Measurements from ENCODE around the gene SYNCRIP.

The SYNCRIP gene

DNA sequence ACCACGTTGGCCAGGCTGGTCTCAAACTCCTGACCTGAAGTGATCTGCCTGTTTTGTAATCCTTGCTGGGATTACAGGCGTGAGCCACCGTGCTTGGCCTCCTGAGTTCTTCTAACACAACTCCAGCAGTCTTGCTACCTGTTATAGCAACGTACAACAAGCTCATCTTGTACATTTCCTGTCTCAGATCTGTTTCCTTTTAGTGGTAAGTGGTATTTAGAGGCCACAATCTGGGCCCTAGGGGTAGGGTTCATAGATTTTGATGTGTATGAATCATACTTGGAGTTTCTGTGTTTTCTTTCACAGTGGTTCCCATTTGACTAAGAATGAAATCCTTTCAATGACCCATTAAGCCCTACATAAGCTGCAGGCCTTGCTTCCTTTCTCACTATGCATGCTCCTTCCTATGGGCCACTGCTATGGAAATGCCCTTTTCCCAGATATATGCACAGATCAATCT lies 27.1 kb upstream of the SYNCRIP start:
- TF ChIP-seq, protein P1, sequence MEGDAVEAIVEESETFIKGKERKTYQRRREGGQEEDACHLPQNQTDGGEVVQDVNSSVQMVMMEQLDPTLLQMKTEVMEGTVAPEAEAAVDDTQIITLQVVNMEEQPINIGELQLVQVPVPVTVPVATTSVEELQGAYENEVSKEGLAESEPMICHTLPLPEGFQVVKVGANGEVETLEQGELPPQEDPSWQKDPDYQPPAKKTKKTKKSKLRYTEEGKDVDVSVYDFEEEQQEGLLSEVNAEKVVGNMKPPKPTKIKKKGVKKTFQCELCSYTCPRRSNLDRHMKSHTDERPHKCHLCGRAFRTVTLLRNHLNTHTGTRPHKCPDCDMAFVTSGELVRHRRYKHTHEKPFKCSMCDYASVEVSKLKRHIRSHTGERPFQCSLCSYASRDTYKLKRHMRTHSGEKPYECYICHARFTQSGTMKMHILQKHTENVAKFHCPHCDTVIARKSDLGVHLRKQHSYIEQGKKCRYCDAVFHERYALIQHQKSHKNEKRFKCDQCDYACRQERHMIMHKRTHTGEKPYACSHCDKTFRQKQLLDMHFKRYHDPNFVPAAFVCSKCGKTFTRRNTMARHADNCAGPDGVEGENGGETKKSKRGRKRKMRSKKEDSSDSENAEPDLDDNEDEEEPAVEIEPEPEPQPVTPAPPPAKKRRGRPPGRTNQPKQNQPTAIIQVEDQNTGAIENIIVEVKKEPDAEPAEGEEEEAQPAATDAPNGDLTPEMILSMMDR (IDR thresholded peaks at IDR 0.05; ENCODE audit: insufficient read depth, low read depth, low read length, missing control alignments), result no peak
- H3K4me3 ChIP-seq (ENCODE audit: low read length), result no peak overlapping the region
- DNase-seq (ENCODE audit: low read depth), result peak; percentile 87

DNA sequence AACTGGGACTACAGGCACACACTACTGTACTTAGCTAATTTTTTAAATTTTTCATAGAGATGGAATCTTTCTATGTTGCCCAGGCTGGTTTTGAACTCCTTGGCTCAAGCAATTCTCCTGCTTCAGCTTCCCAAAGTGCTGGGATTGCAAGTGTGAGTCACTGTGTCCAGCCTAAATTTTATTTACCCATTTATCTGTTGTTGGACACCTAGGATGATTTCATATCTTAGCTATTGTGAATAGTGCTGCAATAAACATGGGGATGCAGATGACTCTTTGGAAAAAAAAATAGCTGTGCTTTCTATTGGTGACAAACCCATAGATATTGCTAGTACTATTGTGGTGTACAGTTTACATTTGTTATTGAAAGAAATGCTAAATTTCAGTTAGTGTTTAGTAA lies 19.6 kb upstream of the SYNCRIP start:
- no peak overlapping the region for H3K4me3 ChIP-seq (ENCODE audit: low read length)
- TF ChIP-seq, protein P1 (IDR thresholded peaks at IDR 0.05; ENCODE audit: insufficient read depth, low read depth, low read length, missing control alignments), result no peak
- peak; percentile 52 for DNase-seq (ENCODE audit: low read depth)

DNA sequence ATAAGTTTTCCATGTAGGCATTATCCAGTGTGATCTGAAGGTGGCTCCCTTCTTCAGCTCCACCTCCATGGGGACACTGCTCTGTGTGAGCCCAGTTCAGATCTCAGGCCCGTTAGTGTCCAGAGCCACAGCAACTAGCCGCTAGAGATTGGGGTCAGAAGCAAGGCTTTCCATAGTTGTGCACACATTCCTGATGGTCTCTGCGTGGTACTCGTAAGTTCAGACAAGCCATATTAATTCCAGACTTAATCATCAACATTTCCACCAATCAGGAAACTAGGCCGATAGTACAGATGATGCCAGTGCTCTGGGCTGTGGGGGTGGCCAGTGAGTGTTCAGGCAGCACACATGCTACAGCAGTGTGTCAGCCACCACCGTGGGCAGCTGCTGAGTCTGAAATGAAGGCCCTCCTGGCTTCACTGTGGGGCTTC lies 17.5 kb upstream of the SYNCRIP start:
- H3K4me3 ChIP-seq (ENCODE audit: low read length), result no peak overlapping the region
- DNase-seq (ENCODE audit: low read depth), result peak; percentile 94
- TF ChIP-seq, protein P1 (IDR thresholded peaks at IDR 0.05; ENCODE audit: insufficient read depth, low read depth, low read length, missing control alignments), result peak; percentile 13

DNA sequence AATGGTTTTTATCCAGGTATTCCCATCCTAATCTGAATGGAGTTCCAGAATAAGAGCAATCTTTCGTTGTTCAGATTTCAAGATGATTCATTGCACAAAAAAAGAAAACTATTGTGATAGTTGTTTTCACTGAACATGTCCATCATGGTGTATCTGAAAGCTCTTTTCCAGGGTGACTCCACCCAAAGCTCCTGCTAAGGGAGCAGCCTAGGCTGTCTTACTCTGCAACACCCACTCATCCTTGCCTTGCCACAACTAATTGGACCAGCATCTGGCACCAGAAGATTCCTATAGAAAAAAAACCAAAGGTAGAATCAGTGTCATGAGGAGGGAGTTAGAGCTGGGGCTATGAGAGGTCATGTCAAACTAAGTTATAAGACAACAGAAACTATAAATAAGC lies 7.9 kb upstream of the SYNCRIP start:
- no peak overlapping the region for H3K4me3 ChIP-seq (ENCODE audit: low read length)
- no peak for DNase-seq (ENCODE audit: low read depth)
- TF ChIP-seq, protein P1 (IDR thresholded peaks at IDR 0.05; ENCODE audit: insufficient read depth, low read depth, low read length, missing control alignments), result no peak

DNA sequence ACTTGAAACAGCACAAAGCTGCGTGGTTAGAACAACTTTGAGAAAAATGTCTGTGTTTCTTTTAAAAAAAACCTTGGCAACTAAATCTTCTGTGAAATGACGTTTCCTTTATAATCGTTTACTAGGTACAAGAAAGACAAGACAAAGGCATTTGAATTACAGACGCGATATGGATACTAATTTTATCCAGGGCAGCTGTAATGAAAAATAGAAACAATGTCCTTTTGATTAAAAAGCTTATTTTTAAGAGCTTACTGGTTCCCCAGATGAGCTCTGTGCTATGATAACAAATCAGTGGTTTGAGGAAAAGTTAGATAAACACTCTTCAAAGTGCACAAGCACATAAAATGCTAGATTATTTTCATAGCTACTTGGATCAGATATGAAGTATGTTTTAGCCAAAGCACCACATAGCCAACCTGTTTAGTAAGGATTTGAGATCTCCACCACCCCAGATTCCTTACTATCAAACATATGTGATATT lies 1.6 kb upstream of the SYNCRIP start:
- DNase-seq (ENCODE audit: low read depth), result no peak
- TF ChIP-seq, protein P1 (IDR thresholded peaks at IDR 0.05; ENCODE audit: insufficient read depth, low read depth, low read length, missing control alignments), result no peak

DNA sequence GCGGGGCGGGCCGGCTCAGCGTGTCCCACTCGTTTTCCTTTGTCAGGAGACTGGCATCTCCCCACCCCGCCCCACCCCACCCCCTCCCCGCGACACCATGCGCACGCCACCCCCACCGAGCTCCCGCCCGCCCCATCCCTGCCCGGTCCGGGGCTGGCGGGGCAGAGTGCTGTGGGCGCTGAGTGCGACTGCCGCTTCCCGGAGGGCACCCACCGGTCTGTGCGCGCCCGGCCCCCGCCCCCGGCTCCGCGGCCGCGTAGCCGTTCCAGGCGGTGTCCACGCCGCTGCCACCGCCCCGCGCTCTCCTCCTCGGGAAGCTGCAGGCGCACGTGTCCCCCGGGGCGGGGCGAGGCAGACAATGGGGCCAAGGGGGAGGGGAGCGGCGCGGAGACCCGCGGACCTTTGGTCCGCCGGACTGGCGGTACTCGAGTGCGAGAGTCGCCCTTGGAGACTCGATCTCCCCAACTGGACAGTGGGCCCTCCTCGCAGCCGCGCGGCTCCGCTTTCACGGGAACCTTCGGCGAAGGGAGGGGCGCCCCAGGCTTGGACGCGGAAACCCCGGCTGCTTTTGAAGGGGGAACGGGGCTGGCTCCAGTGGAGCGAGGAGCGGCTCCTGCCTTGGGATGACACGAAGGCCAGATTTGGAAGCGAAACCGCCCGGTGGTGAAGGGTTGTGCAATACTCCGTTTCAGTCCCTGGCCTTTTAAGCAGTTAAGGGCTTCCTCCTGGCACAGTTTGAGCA lies 1.0 kb upstream of the SYNCRIP start:
- DNase-seq (ENCODE audit: low read depth), result peak; percentile 96
- H3K4me3 ChIP-seq (ENCODE audit: low read length), result peak overlapping the region; percentile 63
- TF ChIP-seq, protein P1 (IDR thresholded peaks at IDR 0.05; ENCODE audit: insufficient read depth, low read depth, low read length, missing control alignments), result no peak

More for the DNA sequence above, 1.6 kb upstream of the SYNCRIP start:
- H3K4me3 ChIP-seq (ENCODE audit: low read length), result peak overlapping the region; percentile 63

Data from epithelial cell of esophagus (primary cell).